ENCODE measurements around the gene CKM.

GRCh38 chr19:45347570-45348366, 25.1 kb upstream of the CKM start:
- TF ChIP-seq, protein P1, sequence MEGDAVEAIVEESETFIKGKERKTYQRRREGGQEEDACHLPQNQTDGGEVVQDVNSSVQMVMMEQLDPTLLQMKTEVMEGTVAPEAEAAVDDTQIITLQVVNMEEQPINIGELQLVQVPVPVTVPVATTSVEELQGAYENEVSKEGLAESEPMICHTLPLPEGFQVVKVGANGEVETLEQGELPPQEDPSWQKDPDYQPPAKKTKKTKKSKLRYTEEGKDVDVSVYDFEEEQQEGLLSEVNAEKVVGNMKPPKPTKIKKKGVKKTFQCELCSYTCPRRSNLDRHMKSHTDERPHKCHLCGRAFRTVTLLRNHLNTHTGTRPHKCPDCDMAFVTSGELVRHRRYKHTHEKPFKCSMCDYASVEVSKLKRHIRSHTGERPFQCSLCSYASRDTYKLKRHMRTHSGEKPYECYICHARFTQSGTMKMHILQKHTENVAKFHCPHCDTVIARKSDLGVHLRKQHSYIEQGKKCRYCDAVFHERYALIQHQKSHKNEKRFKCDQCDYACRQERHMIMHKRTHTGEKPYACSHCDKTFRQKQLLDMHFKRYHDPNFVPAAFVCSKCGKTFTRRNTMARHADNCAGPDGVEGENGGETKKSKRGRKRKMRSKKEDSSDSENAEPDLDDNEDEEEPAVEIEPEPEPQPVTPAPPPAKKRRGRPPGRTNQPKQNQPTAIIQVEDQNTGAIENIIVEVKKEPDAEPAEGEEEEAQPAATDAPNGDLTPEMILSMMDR (IDR thresholded peaks at IDR 0.05) = no peak
- no peak for TF ChIP-seq POLR2A (IDR thresholded peaks at IDR 0.05)

All from thyroid gland (tissue), 4 donors.